Iris pigment epithelial cell (primary cell): ENCODE measurements around the gene KCMF1.

Experiments
- DNase-seq: peaks from one replicate; pipeline ENCODE4 v3.0.0-alpha.2; 2011; ENCODE audit warnings: low read depth

Gene KCMF1

GRCh38 chr2:85078536-85078935 lies 107.6 kb downstream of the KCMF1 start:
- DNase-seq: no peak

GRCh38 chr2:85083092-85083491 lies 112.1 kb downstream of the KCMF1 start:
- DNase-seq: no peak

- no peak for DNase-seq
These were observed 114.6 kb downstream of the KCMF1 start for GRCh38 chr2:85085563-85085962.

- no peak for DNase-seq
These were observed 116.6 kb downstream of the KCMF1 start for GRCh38 chr2:85087541-85087940.

GRCh38 chr2:85088921-85089320 lies 118.0 kb downstream of the KCMF1 start:
- no peak for DNase-seq

- no peak for DNase-seq
These were observed 118.6 kb downstream of the KCMF1 start for GRCh38 chr2:85089585-85089984.

- no peak for DNase-seq
These were observed 120.9 kb downstream of the KCMF1 start for GRCh38 chr2:85091838-85092237.

- DNase-seq: peak; percentile 53
These were observed 124.1 kb downstream of the KCMF1 start for GRCh38 chr2:85095094-85095493.

- DNase-seq: no peak
These were observed 125.7 kb downstream of the KCMF1 start for GRCh38 chr2:85096616-85097015.

GRCh38 chr2:85104228-85104627 lies 133.3 kb downstream of the KCMF1 start:
- no peak for DNase-seq

GRCh38 chr2:85106489-85107180 lies 135.7 kb downstream of the KCMF1 start:
- DNase-seq: peak; percentile 91
